ENCODE measurements around the gene SUPT3H.

SUPT3H gene

GRCh38 chr6:45353654-45354053 lies 24.1 kb downstream of the SUPT3H start:
- TF ChIP-seq CTCF (IDR thresholded peaks at IDR 0.05; ENCODE audit: borderline replicate concordance, insufficient read depth, low read depth, low read length) = no peak
- no peak overlapping the region for H3K4me3 ChIP-seq (ENCODE audit: low read depth, low read length)

GRCh38 chr6:45351667-45352066 lies 26.1 kb downstream of the SUPT3H start:
- no peak overlapping the region for H3K4me3 ChIP-seq (ENCODE audit: low read depth, low read length)
- no peak for TF ChIP-seq CTCF (IDR thresholded peaks at IDR 0.05; ENCODE audit: borderline replicate concordance, insufficient read depth, low read depth, low read length)

GRCh38 chr6:45351076-45351475 lies 26.7 kb downstream of the SUPT3H start:
- TF ChIP-seq CTCF (IDR thresholded peaks at IDR 0.05; ENCODE audit: borderline replicate concordance, insufficient read depth, low read depth, low read length) = no peak

GRCh38 chr6:45350186-45350710 lies 27.5 kb downstream of the SUPT3H start:
- no peak for TF ChIP-seq CTCF (IDR thresholded peaks at IDR 0.05; ENCODE audit: borderline replicate concordance, insufficient read depth, low read depth, low read length)

More at GRCh38 chr6:45351076-45351475, 26.7 kb downstream of the SUPT3H start:
- H3K4me3 ChIP-seq (ENCODE audit: low read depth, low read length) = no peak overlapping the region

GRCh38 chr6:45344900-45345299 lies 32.8 kb downstream of the SUPT3H start:
- no peak overlapping the region for H3K4me3 ChIP-seq (ENCODE audit: low read depth, low read length)
- no peak for TF ChIP-seq CTCF (IDR thresholded peaks at IDR 0.05; ENCODE audit: borderline replicate concordance, insufficient read depth, low read depth, low read length)

More at GRCh38 chr6:45350186-45350710, 27.5 kb downstream of the SUPT3H start:
- no peak overlapping the region for H3K4me3 ChIP-seq (ENCODE audit: low read depth, low read length)

GRCh38 chr6:45328523-45328922 lies 49.2 kb downstream of the SUPT3H start:
- no peak for TF ChIP-seq CTCF (IDR thresholded peaks at IDR 0.05; ENCODE audit: borderline replicate concordance, insufficient read depth, low read depth, low read length)
- H3K4me3 ChIP-seq (ENCODE audit: low read depth, low read length) = no peak overlapping the region

GRCh38 chr6:45327956-45328522 lies 49.7 kb downstream of the SUPT3H start, which contains the start of gene RUNX2:
TSS of gene RUNX2 (plus strand) at chr6:45328330. CDS start at chr6:45328727, 397 bp downstream.
- no peak for TF ChIP-seq CTCF (IDR thresholded peaks at IDR 0.05; ENCODE audit: borderline replicate concordance, insufficient read depth, low read depth, low read length)
- no peak within 1 kb of the TSS for H3K4me3 ChIP-seq (ENCODE audit: low read depth, low read length)
